ENCODE data around the gene RNF40.
A peak's percentile ranks its signal among the peaks of the same experiment; 100 is the strongest.
"Not testable (repeated sequence)": the region's sequence is repeated elsewhere in the genome, so short reads cannot be mapped to it uniquely, and the experiment has no call there.

RNF40 gene

DNA sequence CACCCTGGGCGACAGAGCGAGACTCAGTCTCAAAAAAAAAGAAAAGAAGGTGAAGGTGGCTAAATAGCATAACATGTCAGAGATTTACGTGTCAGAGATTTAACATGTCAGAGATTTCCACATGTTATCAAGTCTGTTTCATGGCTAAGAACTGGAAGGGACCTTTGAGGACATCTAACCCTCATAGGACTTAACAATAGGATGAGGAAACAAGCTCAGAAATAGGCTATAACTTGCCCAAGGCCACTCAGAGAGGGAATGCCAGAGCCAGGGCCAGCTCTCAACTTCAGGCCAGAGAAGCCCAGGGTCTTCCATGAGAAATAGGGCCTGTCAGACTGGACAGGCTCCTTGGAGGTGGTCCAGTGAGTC is 51.7 kb downstream of the RNF40 start:
- DNase-seq, result peak in 1 of 51 donors; percentile 39

GRCh38 chr16:30816769-30817168 is 54.6 kb downstream of the RNF40 start:
- no peak for DNase-seq

- no peak for DNase-seq
Observed at GRCh38 chr16:30820952-30821421, 58.9 kb downstream of the RNF40 start.

- DNase-seq, result not testable (repeated sequence)
Observed at GRCh38 chr16:30821441-30821840, 59.3 kb downstream of the RNF40 start.

DNA sequence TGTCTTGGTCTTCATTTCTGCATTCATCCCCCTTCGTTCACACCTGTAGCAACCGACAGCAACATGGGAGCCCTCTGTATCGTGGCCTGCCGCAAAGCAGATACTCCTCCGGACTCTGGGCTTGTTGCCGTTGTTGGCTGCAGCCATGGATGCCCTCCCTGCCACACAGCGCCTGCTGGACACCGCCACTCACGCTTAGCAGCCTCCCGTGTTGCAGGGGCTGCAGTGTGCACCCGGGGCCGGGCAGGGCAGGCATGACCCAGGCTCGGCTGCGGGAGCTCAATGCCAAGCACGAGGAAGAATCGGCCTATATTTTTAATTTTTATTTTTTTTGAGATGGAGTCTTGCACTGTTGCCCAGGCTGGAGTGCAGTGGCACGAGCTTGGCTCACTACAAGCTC is 59.8 kb downstream of the RNF40 start:
- no peak for DNase-seq

All from hypothalamus (tissue), 51 donors.